Measurements from ENCODE around the gene ZBTB16.

Gene ZBTB16

GRCh38 chr11:114264381-114264780 lies 204.9 kb downstream of the ZBTB16 start:
- no peak for TF ChIP-seq CTCF (IDR thresholded peaks at IDR 0.05; ENCODE audit: insufficient read depth, low read length, poor library complexity, severe bottlenecking)
- no peak overlapping the region for H3K4me3 ChIP-seq (replicated peaks; ENCODE audit: low read depth, low read length)
- no peak for DNase-seq (ENCODE audit: extremely low read depth, insufficient read length)
- H3K27me3 ChIP-seq (replicated peaks; ENCODE audit: control insufficient read depth, insufficient read depth, low read length), result no peaks in the 10 kb centered on the region; the same call in 1 of the 2 replicates
- H3K36me3 ChIP-seq (ENCODE audit: control insufficient read depth, insufficient read depth, low read length), result no peaks in the 10 kb centered on the region

- H3K36me3 ChIP-seq (ENCODE audit: control insufficient read depth, insufficient read depth, low read length), result no peaks in the 10 kb centered on the region
- no peak for TF ChIP-seq CTCF (IDR thresholded peaks at IDR 0.05; ENCODE audit: insufficient read depth, low read length, poor library complexity, severe bottlenecking)
- H3K27me3 ChIP-seq (replicated peaks; ENCODE audit: control insufficient read depth, insufficient read depth, low read length), result peaks cover 1% of the 10 kb centered on the region; the same call in 1 of the 2 replicates
- DNase-seq (ENCODE audit: extremely low read depth, insufficient read length), result no peak
- no peak overlapping the region for H3K4me3 ChIP-seq (replicated peaks; ENCODE audit: low read depth, low read length)
These were observed 205.8 kb downstream of the ZBTB16 start for GRCh38 chr11:114265122-114265878.

GRCh38 chr11:114269498-114269897 lies 210.0 kb downstream of the ZBTB16 start:
- Histone ChIP-seq H3K36me3 (ENCODE audit: control insufficient read depth, insufficient read depth, low read length) (no peaks in the 10 kb centered on the region), H3K4me3 (replicated peaks; ENCODE audit: low read depth, low read length) (no peak overlapping the region), H3K27me3 (replicated peaks; ENCODE audit: control insufficient read depth, insufficient read depth, low read length) (peaks cover 1% of the 10 kb centered on the region; the same call in 1 of the 2 replicates)
- no peak for TF ChIP-seq CTCF (IDR thresholded peaks at IDR 0.05; ENCODE audit: insufficient read depth, low read length, poor library complexity, severe bottlenecking)
- no peak for DNase-seq (ENCODE audit: extremely low read depth, insufficient read length)

GRCh38 chr11:114270531-114271270 lies 211.2 kb downstream of the ZBTB16 start:
- DNase-seq (ENCODE audit: extremely low read depth, insufficient read length), result no peak
- peaks cover 1% of the 10 kb centered on the region; the same call in 1 of the 2 replicates for H3K27me3 ChIP-seq (replicated peaks; ENCODE audit: control insufficient read depth, insufficient read depth, low read length)
- no peak overlapping the region for H3K4me3 ChIP-seq (replicated peaks; ENCODE audit: low read depth, low read length)
- H3K36me3 ChIP-seq (ENCODE audit: control insufficient read depth, insufficient read depth, low read length), result no peaks in the 10 kb centered on the region
- no peak for TF ChIP-seq CTCF (IDR thresholded peaks at IDR 0.05; ENCODE audit: insufficient read depth, low read length, poor library complexity, severe bottlenecking)

- TF ChIP-seq CTCF (IDR thresholded peaks at IDR 0.05; ENCODE audit: insufficient read depth, low read length, poor library complexity, severe bottlenecking), result no peak
- Histone ChIP-seq H3K36me3 (ENCODE audit: control insufficient read depth, insufficient read depth, low read length) (no peaks in the 10 kb centered on the region), H3K4me3 (replicated peaks; ENCODE audit: low read depth, low read length) (no peak overlapping the region), H3K27me3 (replicated peaks; ENCODE audit: control insufficient read depth, insufficient read depth, low read length) (peaks cover 1% of the 10 kb centered on the region; the same call in 1 of the 2 replicates)
- DNase-seq (ENCODE audit: extremely low read depth, insufficient read length), result no peak
These were observed 211.8 kb downstream of the ZBTB16 start for GRCh38 chr11:114271316-114271715.
